ENCODE measurements around the gene MAP7. TPM values are rescaled to one million over a fixed set of nuclear protein-coding genes. Genes with fewer than 3 reads are reported as not detected.

Gene MAP7
- total RNA-seq, 1 donor: 0.36 TPM

DNA sequence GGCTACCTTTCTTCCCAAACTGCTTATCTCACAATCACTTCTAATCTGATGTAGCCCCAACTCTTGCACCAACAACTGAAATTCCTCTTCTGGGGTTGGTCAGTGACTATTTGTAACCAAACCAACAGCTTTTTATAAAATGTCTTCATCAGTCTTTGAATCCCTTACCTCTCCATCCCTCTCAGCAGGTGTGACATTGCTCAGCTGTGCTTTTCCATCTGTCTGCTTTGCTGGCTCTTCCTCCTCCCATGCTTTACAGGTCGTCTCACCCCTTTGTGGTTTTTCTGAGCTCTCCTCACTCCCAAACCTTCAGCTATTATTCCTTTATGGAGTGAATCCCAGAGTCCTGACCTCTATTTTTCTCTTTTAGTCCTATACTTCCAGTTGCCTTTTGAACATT lies 5.9 kb downstream of the MAP7 start:
- DNase-seq (ENCODE audit: low read depth): no peak
- TF ChIP-seq CTCF (IDR thresholded peaks at IDR 0.05; ENCODE audit: insufficient read depth, low read length): no peak
- H3K4me3 ChIP-seq (ENCODE audit: low read depth, low read length): no peak overlapping the region

- no peak for DNase-seq (ENCODE audit: low read depth)
- H3K4me3 ChIP-seq (ENCODE audit: low read depth, low read length): no peak overlapping the region
- no peak for TF ChIP-seq CTCF (IDR thresholded peaks at IDR 0.05; ENCODE audit: insufficient read depth, low read length)
These were observed 8.8 kb downstream of the MAP7 start for GRCh38 chr6:136541395-136541794.

GRCh38 chr6:136539967-136540652 lies 10.1 kb downstream of the MAP7 start:
- DNase-seq (ENCODE audit: low read depth): no peak
- H3K4me3 ChIP-seq (ENCODE audit: low read depth, low read length): no peak overlapping the region
- TF ChIP-seq CTCF (IDR thresholded peaks at IDR 0.05; ENCODE audit: insufficient read depth, low read length): no peak

GRCh38 chr6:136538836-136539235 lies 11.4 kb downstream of the MAP7 start:
- no peak for TF ChIP-seq CTCF (IDR thresholded peaks at IDR 0.05; ENCODE audit: insufficient read depth, low read length)
- H3K4me3 ChIP-seq (ENCODE audit: low read depth, low read length): no peak overlapping the region
- DNase-seq (ENCODE audit: low read depth): no peak

GRCh38 chr6:136535880-136536650 lies 14.2 kb downstream of the MAP7 start:
- no peak overlapping the region for H3K4me3 ChIP-seq (ENCODE audit: low read depth, low read length)
- no peak for TF ChIP-seq CTCF (IDR thresholded peaks at IDR 0.05; ENCODE audit: insufficient read depth, low read length)
- DNase-seq (ENCODE audit: low read depth): no peak

GRCh38 chr6:136535017-136535765 lies 15.0 kb downstream of the MAP7 start:
- TF ChIP-seq CTCF (IDR thresholded peaks at IDR 0.05; ENCODE audit: insufficient read depth, low read length): no peak
- no peak overlapping the region for H3K4me3 ChIP-seq (ENCODE audit: low read depth, low read length)
- DNase-seq (ENCODE audit: low read depth): no peak

All from fibroblast of the aortic adventitia (primary cell).